Uterus (tissue), 4 donors: Measurements from ENCODE around the gene MRC2. TPM values are rescaled to one million over a fixed set of nuclear protein-coding genes. Genes with fewer than 3 reads are reported as not detected.
A peak's percentile ranks its signal among the peaks of the same experiment; 100 is the strongest.
"Not testable (repeated sequence)": the region's sequence is repeated elsewhere in the genome, so short reads cannot be mapped to it uniquely, and the experiment has no call there.

Experiments used
- DNase-seq, 2 donors: peaks; one replicate each; pipeline ENCODE4 v3.0.0-alpha.2; 2019 to 2020
- H3K27ac ChIP-seq, 2 donors: fragments of 200-600 bp; sonication (generic); 1 replicate in 1 of 2; 2 replicates in 1 of 2; pipeline ENCODE4 v1.5.1; 2016 to 2018
- H3K27me3 ChIP-seq, 2 donors: fragments of 200-600 bp; sonication (generic); one replicate each; pipeline ENCODE4 v1.5.1; 2018 to 2019; ENCODE audit warnings: control low read depth in 1 of 2
- H3K36me3 ChIP-seq, 2 donors: fragments of 200-600 bp; sonication (generic); one replicate each; pipeline ENCODE4 v1.5.1; 2019; ENCODE audit warnings: control low read depth in 1 of 2
- H3K4me1 ChIP-seq, 2 donors: fragments of 200-600 bp; sonication (generic); one replicate each; pipeline ENCODE4 v1.5.1; 2018 to 2019; ENCODE audit warnings: control low read depth in 1 of 2
- H3K4me3 ChIP-seq, 2 donors: fragments of 200-600 bp; sonication (generic); 1 replicate in 1 of 2; 2 replicates in 1 of 2; pipeline ENCODE4 v1.5.1; 2018 to 2019; ENCODE audit warnings: mild to moderate bottlenecking in 1 of 2
- H3K9me3 ChIP-seq, 2 donors: fragments of 200-600 bp; sonication (generic); one replicate each; pipeline ENCODE4 v1.5.1; 2019; ENCODE audit warnings: control low read depth in 1 of 2
- CTCF ChIP-seq, 4 experiments: fragments of 200-600 bp in 2 of 4; fragments of 450-650 bp in 2 of 4; sonication (generic) in 2 of 4; IDR thresholded peaks; one replicate each; pipeline ENCODE4 v1.5.1; 2016 to 2019; ENCODE audit warnings: antibody characterized with exemption in 4 of 4, mild to moderate bottlenecking in 2 of 4, moderate library complexity in 1 of 4
- POLR2A ChIP-seq, 2 donors: fragments of 450-650 bp; IDR thresholded peaks; one replicate each; pipeline ENCODE4 v1.6.1; 2016; ENCODE audit warnings: antibody characterized with exemption in 2 of 2, mild to moderate bottlenecking in 1 of 2, moderate library complexity in 1 of 2
- intact Hi-C: fragments of 100-400 bp; cut with DNase I; formaldehyde crosslinking; loops from one replicate; pipeline ENCODE4 v1.15.1; 2023; ENCODE audit warnings: low total_unique reads
- total RNA-seq, 4 donors: library from RNA; depleted of rRNA in 3 of 4; stranded (reverse); fragments of >200 nt in 3 of 4; gene quantifications; one replicate each; pipeline versions ENCODE4 v1.1.0 to v1.2.4, GENCODE V29; 2014 to 2023
- donor health status: DM: yes; HTN: yes; CAD: no.

Gene MRC2
- total RNA-seq, 4 donors from 2014 or later: 30.7 to 273 (median 102) TPM

DNA sequence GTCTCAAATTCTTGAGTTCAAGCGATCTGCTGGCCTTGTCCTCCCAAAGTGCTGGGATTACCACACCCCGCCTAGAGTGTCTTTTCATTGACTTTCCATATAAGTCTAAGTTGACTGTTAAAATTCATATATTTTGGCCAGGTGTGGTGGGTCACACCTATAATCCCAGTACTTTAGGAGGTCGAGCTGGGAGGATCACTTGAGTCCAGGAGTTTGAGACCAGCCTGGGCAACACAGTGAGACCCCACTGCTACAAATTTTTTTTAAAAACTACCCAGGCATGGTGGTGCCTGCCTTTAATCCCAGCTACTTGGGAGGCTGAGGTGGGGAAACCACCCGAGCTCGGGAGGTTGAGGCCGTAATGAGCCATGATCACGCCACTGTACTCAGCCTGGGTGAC, 21.9 kb upstream of the MRC2 start:
- TF ChIP-seq CTCF (IDR thresholded peaks at IDR 0.05) (no peak), POLR2A (IDR thresholded peaks at IDR 0.05) (no peak)
- no peaks in the 10 kb centered on the region for H3K4me1 ChIP-seq
- no peak overlapping the region for H3K4me3 ChIP-seq
- H3K27ac ChIP-seq: no peak overlapping the region
- H3K27me3 ChIP-seq: no peaks in the 10 kb centered on the region
- no peak for DNase-seq
- no peaks in the 10 kb centered on the region for H3K9me3 ChIP-seq
- H3K36me3 ChIP-seq: no peaks in the 10 kb centered on the region
- intact Hi-C loops: no loop called here

DNA sequence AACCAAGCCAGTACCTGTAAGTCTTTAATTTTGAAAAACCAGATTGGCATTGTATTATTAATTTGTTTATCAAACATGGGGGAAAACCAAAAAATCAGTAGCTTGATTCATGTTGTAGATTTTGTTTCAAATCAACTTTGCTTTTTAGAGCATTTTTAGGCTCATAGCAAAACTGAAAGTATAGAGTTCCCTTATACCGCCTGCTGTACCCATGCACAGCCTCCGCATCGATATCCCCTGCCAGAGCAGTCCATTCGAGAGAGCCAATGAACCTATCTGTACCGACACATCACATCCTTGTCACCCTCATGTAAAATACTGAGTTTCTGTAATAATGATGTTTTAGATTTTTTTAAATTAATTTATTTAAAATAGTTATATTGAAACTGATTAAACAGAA, 16.2 kb upstream of the MRC2 start:
- Histone ChIP-seq H3K27me3 (no peaks in the 10 kb centered on the region), H3K36me3 (no peaks in the 10 kb centered on the region), H3K4me3 (no peak overlapping the region), H3K4me1 (no peaks in the 10 kb centered on the region), H3K27ac (no peak overlapping the region), H3K9me3 (no peaks in the 10 kb centered on the region)
- intact Hi-C loops: no loop called here
- no peak for TF ChIP-seq CTCF (IDR thresholded peaks at IDR 0.05)
- no peak for DNase-seq

- no peaks in the 10 kb centered on the region for H3K27me3 ChIP-seq
- TF ChIP-seq CTCF (IDR thresholded peaks at IDR 0.05): no peak
- TF ChIP-seq POLR2A (IDR thresholded peaks at IDR 0.05): no peak
- peak overlapping the region in 1 of 2 donors; percentile 15 for H3K27ac ChIP-seq
- H3K36me3 ChIP-seq: no peaks in the 10 kb centered on the region
- intact Hi-C loops: no loop called here
- H3K4me3 ChIP-seq: no peak overlapping the region
- no peaks in the 10 kb centered on the region for H3K4me1 ChIP-seq
- DNase-seq: no peak
- H3K9me3 ChIP-seq: no peaks in the 10 kb centered on the region
Measured at GRCh38 chr17:62611728-62612127, 15.7 kb upstream of the MRC2 start.

DNA sequence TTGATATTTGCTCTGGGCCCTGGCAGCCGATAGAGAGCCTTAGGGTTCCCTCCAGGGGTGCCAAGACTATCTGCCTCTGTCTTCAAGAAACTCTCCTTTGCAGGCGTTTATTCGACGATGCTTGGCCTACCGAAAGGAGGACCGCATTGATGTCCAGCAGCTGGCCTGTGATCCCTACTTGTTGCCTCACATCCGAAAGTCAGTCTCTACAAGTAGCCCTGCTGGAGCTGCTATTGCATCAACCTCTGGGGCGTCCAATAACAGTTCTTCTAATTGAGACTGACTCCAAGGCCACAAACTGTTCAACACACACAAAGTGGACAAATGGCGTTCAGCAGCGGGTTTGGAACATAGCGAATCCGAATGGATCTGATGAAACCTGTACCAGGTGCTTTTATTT, 15.2 kb upstream of the MRC2 start:
- peak overlapping the region in 1 of 2 donors; percentile 47 for H3K27ac ChIP-seq
- H3K9me3 ChIP-seq, H3K27me3 ChIP-seq, intact Hi-C loops, H3K36me3 ChIP-seq, H3K4me1 ChIP-seq, H3K4me3 ChIP-seq: not testable (repeated sequence)
- peak; percentile 62 to 65 for DNase-seq

- H3K4me3 ChIP-seq, H3K9me3 ChIP-seq, H3K4me1 ChIP-seq, H3K27me3 ChIP-seq, H3K36me3 ChIP-seq, intact Hi-C loops, DNase-seq: not testable (repeated sequence)
- peak overlapping the region in 1 of 2 donors; percentile 21 for H3K27ac ChIP-seq
Measured at GRCh38 chr17:62613095-62613494, 14.4 kb upstream of the MRC2 start.

DNA sequence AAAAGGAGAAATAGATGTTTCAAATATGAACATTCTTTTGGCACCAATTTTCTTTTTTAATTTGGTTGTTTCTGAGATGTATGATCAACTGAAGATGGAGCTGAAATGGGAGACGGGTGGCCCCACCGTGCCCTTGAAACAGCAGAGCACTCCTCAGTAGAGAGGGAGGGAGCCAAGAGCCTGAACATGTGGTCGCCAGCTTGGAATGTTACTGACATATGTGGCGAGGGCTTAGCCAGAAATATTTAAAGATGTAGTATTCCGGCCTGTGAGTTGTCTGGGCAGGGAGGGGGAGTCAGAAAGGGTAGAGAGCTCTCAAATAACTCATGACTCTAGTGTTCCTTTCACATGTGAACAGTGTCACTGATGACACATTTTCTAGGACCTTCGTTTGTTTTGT, 13.3 kb upstream of the MRC2 start:
- no peak for DNase-seq
- H3K9me3 ChIP-seq: no peaks in the 10 kb centered on the region
- no peak for TF ChIP-seq POLR2A (IDR thresholded peaks at IDR 0.05)
- no peak for TF ChIP-seq CTCF (IDR thresholded peaks at IDR 0.05)
- intact Hi-C loops: no loop called here
- no peaks in the 10 kb centered on the region for H3K27me3 ChIP-seq
- no peak overlapping the region for H3K27ac ChIP-seq
- no peaks in the 10 kb centered on the region for H3K36me3 ChIP-seq
- H3K4me1 ChIP-seq: no peaks in the 10 kb centered on the region
- no peak overlapping the region for H3K4me3 ChIP-seq
